ENCODE results near the gene ZNF148.
A peak's percentile ranks its signal among the peaks of the same experiment; 100 is the strongest.

Gene ZNF148

DNA sequence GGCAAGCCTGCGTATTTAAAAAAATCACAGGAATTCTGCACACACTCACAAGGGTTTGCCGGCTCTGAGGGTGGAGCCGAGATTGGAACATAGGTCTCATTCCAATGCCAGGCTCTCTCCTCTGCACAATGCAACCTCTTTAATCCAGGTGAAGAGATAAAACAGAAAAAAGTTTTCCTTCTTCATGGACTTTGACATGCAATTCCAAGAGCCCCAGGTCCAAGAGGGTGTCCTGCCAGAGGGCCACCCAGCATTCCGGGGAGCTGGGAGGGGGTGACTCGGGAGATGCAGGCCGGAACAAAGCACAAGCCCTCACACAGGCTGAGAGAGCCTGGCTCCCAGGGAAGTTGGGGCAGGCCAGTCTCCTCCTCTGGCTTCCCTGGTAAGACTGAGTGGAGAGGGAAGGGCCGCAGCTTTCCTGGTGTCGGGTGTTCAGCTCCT is 155.8 kb downstream of the ZNF148 start:
- DNase-seq: no peak

DNA sequence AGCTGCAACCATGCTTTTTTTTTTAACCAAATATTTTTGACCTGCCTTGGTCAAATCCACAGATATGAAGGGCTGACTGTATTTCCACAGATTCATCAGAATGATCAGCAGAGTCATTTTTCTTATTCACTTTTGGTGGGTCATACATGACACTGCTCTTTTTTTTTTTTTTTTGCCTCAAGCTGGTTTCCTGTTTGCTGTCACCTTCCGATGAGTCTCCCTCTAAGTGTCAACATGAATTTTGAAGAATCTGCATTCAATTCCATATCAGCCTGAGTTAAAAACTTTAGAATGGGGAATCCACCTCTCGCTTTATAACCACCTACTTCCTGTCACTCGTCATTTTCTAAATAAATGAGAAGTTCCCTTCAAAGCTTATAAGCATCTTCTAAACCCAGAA is 160.4 kb downstream of the ZNF148 start:
- peak in 1 of 2 donors; percentile 15 for DNase-seq

DNA sequence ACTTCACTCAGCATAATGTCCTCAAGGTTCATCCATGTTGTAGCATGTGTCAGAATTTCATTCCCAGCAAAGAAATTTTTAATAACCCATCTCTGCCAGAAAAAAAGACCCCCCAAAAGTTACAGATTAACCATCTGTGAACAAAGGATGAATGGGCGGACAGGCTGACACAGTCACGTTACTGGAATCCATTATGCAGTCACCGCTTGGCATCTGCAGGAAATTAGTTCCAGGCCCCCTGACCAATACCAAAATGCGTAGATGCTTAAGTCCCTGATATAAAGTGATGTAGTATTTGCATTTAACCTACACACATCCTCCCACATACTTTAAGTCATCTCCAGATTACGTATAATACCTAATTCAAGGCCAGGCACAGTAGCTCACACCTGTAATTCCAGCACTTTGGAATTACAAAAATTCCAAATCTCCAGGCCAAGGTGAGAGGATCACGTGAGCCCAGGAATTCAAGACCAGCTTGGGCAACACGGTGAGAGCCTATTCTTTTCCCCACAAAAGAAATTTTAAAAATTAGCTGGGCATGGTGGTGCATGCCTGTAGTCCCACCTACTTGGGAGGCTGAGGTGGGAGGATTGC is 161.1 kb downstream of the ZNF148 start:
- no peak for DNase-seq

DNA sequence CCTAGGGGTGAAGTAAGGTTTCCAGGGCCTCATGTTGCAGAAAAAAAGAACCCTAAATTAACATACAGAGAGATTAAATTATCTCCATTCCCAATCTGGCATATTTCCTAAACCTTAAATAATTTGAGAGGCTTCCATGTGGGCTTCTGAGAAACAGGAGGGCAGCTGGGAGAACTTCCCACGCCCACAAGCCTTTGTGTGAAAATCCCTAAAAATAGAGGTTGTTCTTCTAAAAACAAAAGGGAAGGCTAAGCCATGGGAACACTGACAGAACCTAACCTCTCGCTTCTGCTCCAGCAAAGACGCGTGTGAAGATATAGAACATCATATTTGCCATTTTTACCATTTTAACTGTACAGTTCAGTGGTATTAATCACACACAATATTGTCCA is 161.8 kb downstream of the ZNF148 start:
- DNase-seq: no peak

DNA sequence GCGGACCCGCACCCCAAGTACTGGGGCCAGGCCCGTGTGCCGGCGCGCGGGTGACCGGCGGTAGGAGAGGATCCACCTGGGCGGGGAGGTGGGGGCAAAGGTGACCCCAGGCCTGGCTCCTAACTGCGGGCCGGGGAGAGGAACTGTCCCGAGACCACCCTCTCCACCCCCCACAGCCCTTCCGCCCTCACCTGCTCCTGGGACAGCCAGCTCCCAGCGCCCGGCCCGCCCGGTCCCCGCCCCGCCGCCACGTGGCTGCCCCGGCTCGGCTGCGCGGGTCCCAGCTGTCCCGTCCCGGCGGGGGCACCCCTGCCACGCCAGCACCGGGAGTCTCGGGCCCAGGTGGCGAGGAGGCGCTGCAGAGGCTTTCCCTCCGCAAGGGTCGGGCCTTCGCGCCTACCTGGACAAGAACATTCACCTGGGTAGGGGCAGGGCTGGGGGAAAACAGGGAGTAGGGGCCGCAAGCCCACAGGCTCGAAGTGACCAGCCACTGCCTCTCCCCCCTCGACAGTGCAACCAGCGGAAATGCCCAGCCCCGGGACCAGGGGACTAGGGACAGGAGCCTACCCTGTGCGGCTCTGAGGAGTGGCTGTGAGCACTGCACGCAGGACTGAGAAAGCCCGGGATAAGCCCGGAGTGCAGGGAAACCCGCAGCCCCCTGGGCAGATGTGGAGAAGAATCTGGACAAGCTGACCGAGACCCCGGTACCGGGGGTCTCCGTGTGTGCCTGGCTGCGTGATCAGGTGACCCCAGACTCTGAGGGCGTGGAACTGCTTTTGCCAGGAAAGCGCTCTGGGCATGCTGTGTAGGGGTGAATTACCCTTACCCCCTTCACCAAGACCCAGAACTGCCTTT is 162.4 kb downstream of the ZNF148 start, which contains the start of gene SLC12A8:
TSS of gene SLC12A8 (minus strand) at position 240 of the 855 bp plus-strand sequence. CDS start 1,399 bp downstream, outside the sequence.
- no peak for DNase-seq

DNA sequence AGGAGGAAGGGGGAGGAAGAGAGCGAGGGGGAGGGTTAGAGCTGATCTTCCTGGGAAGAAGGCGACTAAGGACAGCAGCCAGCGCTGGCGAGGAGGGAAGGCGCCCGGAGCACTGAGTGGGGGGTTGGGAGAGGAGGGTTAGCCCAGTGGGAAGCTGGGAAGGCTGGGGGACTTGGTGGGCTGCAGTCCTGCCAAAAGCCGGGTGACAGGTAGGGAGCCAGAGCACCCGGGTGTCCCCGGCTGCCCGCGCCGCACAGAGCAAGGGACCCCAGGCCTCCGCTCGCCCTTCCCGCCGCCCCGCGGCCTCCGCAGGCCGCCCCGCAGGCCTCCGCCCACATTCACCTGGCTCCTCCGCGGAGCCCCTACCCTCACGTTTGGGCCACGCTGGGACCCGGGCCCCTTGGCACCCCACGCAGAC is 163.0 kb downstream of the ZNF148 start:
- DNase-seq: no peak

DNA sequence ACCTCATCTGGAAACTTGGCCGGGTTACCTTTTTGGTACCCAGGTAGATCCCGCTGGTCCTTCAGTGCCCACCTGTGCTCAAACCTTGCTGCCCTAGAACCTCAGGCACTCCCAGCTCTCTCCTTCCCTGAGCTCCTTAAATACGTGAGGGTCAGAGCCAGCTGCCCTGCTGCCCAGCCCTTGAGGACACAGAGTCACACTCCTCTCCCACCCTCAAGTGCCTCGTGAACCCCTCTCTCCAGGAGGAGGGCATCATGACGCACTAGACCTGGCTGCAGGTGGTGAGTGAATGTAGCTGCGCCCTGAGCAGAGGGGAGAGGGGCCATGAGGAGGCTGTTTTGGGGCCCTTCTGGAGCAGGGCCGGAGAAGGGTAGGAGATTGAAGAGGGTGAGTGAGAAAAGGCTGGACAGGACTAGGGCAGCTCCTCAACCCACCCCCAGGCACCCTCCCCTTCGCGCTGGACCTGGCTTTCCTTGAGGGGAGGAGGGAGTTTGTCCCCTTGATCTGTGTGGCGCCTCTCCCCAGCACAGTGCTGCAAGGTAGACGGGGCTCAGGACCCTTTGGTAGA is 163.5 kb downstream of the ZNF148 start:
- DNase-seq: no peak

DNA sequence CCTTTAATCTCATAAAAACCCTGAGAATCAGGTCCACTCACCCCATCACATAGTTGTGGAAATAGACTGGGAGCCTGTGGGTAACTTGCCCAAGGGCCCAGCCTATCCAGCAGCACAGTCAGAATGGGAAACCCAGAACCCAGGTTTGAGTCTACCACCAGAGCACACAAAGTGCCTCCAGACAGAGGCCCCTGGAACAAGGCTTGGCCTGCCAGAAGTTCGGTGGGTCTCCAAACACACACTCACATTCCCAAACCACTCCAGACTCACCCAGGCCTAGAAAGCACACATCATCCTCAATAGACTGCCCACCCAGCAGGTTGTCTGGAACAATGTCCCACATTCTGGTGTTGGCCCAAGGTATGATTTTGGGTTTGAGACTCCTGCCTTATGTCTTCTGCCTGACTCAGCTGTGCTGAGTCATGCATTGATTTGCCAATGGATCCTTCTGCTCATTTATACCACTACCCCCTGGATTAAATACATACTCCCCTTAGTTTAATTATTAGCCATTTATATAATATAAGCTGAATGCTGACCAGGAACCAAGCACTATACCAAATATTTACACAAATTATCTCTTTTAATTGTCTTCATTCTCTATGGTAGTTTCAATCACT is 167.1 kb downstream of the ZNF148 start:
- DNase-seq: no peak

DNA sequence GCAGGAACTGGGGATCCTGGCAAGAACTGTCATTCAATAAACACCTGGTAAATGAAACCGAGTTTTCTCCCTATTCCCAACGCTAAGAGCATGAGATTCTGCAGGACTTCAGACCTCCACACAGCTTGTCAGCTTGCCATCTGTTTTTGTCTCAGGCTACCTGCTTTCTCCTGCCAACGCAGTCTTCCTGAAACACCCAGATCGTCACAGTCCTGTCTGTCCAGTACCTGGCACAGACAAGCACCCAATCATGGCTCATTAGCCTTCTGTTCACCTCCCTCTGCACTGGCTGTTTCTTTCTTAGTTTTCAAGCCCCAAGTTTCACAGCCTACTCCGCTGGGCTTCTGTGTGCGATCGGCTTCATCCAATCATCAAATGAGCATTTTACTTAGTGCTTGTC is 167.6 kb downstream of the ZNF148 start:
- no peak for DNase-seq

DNA sequence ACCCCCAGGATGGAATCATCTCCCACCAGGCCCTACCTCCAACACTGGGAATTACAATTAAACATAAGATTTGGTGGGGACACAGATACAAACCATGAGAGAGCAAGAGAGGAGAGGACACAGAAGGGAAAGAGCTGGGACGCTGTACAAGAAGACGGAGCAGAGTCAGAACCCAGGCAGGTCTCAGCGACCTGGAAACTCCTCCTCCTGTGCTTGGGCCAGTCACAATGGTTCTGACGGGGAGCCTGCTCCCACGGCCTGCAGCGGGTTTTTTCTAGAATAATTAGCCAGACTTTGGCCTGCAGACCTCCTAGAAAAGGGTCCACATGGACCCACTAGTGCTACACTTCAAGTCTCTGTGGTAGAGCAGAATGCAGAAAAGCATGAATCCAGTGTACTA is 168.2 kb downstream of the ZNF148 start:
- DNase-seq: no peak

DNA sequence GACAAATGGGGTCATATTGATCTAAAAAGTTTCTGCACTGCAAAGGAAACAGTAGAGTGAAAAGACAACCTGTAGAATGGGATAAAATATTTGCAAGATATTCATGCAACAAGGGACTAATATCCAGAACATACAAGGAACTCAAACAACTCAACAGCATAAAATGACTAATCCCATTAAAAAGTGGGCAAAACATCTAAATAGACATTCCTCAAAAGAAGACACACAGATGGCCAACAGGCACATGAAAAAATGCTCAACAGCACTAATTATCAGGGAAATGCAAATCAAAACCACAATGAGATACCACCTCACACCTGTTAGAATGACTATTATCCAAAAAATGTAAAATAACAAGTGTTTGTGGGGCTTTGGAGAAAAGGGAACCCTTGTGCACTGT is 171.4 kb downstream of the ZNF148 start:
- DNase-seq: no peak

DNA sequence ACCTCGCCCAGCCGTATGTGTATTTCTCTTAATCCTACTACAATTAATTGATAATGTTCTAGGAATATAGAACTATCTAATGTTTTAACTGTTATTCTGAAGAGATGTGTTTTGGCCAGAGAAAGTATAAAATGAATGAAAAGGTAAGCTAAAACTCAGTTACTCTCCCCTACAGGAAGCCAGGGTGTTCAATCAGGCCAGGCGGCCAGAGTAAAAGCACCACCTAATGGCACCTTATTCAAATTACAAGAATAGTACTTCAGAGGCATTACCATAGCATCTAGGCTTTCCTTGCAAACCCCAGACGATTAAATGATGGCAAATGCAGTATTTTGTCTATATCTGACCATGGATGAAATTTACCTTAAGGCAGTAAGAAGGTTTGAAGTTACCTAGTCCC is 172.9 kb downstream of the ZNF148 start:
- peak in 1 of 2 donors; percentile 12 for DNase-seq

DNA sequence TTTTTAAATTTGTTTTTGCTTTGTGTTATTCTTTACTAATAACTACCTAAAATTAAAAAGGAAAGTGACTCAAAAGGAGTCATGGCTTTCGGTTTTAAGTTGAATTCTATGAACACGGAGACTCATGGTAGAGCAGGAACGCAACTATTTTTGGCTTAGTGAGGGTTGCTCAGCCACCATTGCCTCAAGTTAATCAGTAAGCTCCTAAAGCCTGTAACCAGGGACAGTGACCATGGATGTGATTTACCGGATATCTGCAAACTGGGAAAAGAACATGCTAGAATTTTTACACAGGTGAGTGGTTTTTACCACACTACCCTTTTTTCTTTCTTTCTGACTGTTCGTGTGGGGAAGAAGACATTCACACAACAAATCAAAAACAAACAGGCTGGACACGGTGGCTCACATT is 174.4 kb downstream of the ZNF148 start:
- DNase-seq: no peak

DNA sequence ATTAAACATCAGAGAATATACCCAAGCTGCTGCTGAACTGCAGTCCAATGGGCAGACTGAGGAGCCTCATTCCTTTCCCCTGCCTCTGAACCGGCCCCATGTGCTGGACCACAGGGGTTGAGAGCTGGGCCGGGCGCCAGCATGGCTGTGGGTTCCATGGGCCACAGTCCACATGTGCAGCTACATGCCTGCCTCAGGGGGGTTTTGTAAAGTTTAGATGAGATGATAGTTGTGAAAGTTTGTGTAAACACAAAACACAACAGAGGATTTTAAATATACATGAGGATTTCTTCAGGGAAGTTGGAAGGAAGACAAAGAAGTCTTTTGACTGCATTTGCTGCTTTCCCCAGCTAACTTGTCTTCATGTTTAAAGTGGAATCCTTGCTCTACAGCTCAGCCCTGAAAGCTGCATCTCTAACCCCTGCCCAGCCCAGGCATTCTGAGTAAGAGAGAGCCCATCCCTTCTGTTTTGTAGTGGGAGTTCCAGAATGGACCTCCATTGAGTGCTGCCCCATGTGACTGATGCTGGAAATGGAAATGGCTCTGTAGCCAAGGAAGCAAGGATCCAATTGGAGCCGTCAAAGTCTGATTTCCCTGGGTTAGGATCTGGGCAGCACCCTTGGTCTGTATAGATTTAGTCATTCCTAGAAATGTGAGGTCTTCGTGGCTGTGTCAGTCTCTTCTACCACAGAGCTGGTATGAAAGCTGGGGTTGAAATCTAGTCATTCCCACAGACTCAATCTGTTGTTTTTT is 180.1 kb downstream of the ZNF148 start:
- no peak for DNase-seq

DNA sequence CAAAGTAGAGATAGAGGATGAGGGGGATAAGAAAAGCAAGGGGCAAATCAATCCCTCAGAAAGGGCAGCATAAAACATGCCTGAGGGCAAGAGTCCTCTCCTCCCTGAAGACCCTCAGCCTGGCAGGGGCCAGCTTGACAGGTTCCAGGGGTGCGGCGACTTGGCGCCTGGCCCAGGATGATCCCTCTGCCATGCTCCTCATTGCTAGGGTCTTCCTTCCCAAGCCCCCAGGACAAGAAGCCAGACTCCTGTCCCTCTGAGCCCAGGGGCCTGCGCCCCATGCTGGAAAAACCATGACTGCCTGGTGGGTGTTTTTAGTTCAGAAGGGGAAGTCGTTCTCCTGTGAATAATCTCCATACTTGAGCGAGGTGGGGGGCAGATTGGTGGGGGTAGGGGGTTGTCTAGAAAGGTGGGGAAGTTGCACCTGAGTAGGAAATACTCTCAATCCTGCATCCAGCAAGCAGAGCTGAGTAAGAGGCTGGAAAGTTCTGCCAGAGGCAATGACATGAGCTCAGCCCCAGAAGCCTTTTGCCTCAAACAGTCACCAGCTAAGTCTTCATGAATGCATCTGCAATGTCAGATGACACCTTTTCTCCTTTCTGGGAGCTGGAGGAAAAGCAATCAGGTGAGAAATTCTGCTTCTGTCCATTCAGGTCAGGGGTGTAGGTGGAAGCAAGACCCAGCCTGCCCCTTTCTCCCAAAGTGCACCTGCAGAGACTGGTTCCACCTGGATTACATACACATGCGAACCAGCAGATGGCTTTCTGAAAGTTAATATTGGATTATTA is 180.9 kb downstream of the ZNF148 start:
- no peak for DNase-seq

DNA sequence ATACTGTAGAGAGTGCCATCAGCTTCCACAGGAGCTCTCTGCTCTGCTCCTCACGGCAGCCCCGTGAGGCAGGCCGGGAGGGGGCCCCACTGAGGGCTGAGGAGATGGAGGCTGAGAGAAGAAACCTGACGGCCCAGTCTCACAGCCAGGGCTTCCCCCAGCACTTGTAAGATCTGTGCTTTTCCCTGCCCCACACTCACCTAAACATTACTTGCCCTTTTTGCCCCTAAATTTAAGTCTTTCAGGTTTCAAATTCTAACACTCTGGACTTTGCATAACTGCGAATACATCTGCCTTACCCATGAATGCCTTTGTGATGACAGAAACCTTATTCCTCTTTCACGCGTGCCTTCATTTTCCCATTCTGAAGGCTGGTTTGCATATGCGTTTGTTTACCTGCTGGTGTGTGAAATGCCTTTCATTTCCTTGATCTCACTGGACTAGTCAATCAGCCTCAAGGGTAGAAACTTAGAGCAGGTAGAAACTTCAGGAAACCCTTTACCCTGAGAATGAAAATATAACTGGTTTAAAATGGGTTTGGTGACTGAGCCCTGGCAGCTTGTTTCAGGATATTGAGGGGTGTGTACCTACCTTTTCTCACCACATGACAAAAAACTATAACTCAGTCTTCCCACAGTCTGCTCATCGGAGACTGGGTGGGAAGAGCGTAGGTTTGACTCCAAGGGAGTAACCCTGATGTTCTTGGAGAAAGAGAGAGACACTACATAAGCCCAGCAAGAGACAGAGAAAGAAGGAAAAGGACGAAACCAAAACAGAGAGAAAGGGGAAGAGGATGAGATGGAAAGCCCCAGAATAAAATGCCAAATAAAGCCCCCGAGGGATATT is 182.7 kb downstream of the ZNF148 start:
- DNase-seq: no peak

DNA sequence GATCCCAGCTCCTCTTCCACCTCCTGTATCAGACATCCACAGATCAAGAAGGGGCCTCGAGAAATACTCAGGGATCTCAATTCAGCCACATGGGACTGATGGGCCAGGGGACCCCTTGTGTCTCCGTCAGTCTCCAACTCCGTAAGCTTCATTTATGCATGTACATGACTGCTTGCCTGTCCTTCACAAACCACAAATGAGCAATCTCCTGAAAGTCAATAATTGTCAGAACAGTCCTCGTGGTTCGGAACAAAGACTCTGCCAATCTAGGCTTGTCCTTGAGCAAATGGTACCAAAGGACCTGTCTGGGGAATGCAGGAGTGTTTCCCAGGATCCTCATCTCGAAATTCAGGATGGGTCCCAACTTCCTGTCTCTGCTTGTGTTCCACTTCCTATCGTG is 183.4 kb downstream of the ZNF148 start:
- no peak for DNase-seq

DNA sequence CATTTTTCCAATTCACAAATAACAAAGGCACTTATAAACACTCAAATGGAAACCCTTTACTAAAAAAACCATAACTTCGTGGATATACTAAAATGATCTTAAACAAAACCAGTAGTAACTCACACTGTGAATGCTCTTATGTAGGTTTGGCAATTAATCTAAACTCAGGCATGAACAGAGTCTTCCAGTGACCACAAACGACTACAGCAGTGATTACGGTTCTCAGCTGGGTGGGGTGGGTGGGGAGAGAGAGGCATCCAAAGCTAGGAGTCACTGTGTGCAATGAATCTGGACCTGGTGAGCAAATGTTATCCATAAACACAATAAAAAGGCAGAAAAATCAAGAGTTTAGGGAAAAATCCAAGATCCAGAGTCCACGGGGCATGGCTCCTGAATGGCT is 183.9 kb downstream of the ZNF148 start:
- no peak for DNase-seq

DNA sequence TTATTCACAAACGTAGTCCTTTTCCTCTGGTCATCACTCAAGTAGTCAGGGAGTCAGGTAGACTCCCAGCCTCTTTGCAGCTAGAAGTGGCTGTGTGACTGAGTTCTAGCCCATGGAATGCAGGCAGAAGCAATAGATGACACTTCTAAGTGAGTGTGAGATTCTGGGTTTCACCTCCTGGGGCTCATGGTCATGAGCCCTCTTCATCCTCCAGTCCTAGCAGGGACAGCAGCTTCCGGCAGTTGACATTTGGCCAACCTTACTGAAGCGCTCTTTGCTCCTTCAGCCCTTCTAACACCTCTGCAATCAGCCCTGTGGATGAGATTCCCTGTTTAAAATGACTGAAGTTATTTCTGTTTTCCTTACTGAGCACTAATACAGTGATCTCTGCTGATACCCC is 184.3 kb downstream of the ZNF148 start:
- DNase-seq: no peak

DNA sequence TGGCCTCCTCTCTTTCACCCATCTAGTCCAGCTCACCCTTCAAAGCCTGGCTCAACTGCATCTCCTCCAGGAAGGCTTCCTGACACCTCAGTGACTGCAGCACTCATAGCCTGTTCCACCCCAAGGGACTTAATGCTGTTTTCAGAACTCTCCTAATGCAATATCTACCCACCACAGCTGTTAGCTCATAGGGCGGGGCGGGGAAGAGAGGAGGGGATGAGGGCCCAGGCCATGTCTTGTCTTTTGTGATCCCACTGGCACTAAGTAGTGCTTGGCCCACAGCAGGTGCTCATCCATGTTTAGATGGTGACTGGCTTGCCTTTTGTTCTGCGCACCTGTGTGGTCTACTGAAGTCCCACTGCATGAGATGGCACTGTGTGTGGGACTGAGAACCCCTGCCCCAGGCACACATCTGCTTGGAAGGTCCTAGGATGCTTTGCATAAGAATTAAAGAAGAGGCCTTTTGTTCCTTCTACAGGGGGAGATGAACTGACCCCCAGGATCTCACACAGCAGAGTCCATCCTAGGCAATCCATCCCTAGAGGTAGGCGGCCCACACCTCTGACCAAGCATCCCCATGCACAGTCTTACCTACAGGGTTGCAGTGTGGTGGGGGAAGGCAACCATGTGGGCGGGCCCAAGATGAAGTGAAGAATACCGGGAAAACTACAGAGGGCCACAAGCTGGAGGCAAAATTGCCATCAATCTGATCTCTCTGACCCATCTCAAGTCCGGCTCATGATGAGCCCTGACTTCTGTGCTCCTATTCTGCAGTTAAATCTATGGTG is 185.6 kb downstream of the ZNF148 start:
- no peak for DNase-seq
